GM08714 (cell line): ENCODE data around the gene SLC35B2.

ENCODE experiments used
- H3K4me3 ChIP-seq: fragments of 200-500 bp; sonication (Bioruptor generic); 2 replicates; pipeline ENCODE4 v1.5.1; 2014; ENCODE audit warnings: mild to moderate bottlenecking, low read length, inconsistent platforms
- ZNF274 ChIP-seq: IDR thresholded peaks from 2 replicates; pipeline ENCODE4 v1.6.1; 2012; ENCODE audit warnings: mild to moderate bottlenecking, low read depth, low read length

SLC35B2 gene

DNA sequence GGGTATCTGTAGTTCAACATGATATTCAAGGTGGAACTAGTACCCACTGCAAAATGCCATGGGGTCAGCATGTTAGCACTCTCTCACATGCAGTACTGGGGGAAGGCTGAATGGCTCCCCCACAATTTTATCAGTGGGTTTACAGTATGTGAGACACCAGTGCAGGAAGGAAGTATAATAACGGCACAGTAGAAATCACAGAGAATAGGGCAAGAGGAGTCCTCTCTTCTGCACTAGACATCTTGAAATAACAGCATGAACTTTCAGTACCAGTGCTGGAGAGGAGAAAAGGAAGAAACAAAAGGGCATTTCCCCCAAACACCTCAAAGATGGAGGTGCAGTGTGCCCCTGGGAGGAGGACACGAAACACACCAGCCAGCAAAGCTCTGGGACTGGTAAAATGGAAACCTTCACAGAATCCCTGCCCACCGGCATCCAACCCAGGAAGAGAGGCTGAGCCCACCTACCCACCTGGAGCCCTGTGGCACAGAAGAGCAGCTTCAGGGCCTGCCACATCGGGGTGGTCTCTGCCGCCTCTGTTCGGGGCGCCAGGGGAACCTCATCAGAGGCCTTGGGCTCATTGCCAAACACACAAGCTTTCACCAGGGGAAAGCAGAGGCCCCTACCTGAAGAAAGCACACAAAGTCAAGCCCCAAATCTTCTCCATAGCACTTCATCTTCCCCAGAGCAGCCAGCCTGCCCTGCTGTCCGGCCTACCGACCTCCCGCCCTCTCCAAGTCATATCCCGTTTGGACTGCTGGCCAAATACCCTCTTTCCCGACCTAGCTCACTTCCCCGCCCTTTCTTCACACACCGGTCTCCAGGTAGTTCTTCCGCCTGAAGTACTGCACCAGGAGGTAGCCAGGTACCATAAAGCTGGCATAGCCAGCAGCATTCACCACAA is 1.2 kb downstream of the SLC35B2 start:
- no peak for TF ChIP-seq ZNF274

DNA sequence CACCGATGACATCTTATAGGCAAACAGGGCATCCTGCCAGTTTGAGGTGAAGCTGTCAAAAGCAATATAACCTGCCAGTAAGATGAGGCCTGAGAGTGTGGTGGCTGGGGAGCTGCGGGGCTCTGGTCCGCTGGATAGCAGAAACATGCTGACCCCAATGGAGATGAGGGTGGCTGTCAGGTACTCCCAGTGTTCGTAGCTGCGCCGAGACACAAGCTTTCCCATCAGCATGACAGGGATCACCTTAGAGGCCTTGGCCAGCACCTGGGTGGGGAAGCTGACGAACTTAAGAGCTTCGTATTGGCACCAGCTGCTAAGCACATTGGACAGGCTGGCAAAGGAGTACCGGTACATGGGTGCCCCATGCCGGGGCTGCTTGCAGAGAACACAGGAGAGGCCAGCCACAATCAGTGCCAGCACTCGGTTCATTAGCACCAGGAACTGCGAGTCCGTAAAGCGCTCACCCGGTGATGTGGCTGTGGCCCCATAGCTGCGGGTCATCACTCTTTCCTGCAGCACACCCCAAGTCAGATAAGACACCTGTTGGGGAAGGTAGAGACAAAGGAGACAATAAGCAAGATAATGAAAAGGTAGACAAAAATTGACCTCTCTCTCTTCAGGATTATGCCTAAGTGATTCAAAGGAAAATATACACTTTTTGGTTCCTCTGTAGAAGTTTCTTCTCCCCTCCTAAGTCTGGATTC is 2.1 kb downstream of the SLC35B2 start:
- TF ChIP-seq ZNF274, result no peak
- H3K4me3 ChIP-seq, result no peak overlapping the region

More for the DNA sequence above, 1.2 kb downstream of the SLC35B2 start:
- peak overlapping the region; percentile 68 for H3K4me3 ChIP-seq

GRCh38 chr6:44254191-44255104 is 2.9 kb downstream of the SLC35B2 start:
- no peak overlapping the region for H3K4me3 ChIP-seq
- TF ChIP-seq ZNF274, result no peak

GRCh38 chr6:44253307-44254101 is 3.8 kb downstream of the SLC35B2 start:
- no peak overlapping the region for H3K4me3 ChIP-seq
- TF ChIP-seq ZNF274, result no peak

DNA sequence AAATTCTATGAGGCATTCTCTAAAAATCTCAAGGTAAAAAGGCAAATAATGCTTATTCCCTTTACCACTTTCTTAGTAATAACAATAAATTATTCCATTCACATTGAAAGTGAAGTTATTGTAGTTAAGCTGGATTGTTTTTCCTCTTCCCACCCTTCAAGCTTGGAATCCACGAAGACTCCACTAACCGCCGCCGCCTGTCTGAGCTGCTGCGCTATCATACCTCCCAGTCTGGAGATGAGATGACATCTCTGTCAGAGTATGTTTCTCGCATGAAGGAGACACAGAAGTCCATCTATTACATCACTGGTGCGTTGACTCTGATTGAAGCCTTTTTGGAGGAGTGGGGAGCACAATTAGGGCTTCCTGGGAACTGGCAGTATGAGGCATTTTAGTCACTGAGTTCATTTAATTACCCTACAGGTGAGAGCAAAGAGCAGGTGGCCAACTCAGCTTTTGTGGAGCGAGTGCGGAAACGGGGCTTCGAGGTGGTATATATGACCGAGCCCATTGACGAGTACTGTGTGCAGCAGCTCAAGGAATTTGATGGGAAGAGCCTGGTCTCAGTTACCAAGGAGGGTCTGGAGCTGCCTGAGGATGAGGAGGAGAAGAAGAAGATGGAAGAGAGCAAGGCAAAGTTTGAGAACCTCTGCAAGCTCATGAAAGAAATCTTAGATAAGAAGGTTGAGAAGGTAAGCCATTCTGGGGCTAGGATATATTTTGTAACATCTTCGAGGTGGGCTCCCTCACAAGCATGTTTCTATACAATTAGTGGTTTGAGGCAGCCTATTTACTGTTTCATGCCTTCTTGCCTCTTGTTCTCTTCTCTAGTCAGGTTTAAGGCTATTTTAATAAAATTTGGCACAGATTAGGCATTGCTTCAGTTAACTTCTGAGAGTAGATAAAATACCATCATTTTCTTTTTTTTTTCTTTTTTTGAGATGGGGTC is 5.5 kb downstream of the SLC35B2 start:
- no peak for TF ChIP-seq ZNF274
- H3K4me3 ChIP-seq, result no peak overlapping the region

DNA sequence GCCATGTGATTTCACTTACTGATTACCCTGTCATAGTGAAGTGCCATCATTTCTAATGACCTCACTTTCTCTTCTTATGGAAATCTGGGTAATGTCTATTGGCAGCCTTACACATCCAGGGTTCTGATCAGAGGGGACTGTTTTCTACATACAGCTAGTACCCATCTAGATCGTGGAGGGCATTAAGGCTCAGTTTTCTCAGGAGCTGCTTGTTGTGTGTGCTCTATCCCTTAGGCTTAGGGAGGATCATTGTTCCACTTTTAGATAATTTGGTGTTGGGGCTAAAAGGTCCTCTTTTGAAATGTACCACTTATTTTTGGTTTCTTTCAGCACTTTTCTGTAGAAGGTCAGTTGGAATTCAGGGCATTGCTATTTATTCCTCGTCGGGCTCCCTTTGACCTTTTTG is 6.6 kb downstream of the SLC35B2 start:
- no peak overlapping the region for H3K4me3 ChIP-seq

DNA sequence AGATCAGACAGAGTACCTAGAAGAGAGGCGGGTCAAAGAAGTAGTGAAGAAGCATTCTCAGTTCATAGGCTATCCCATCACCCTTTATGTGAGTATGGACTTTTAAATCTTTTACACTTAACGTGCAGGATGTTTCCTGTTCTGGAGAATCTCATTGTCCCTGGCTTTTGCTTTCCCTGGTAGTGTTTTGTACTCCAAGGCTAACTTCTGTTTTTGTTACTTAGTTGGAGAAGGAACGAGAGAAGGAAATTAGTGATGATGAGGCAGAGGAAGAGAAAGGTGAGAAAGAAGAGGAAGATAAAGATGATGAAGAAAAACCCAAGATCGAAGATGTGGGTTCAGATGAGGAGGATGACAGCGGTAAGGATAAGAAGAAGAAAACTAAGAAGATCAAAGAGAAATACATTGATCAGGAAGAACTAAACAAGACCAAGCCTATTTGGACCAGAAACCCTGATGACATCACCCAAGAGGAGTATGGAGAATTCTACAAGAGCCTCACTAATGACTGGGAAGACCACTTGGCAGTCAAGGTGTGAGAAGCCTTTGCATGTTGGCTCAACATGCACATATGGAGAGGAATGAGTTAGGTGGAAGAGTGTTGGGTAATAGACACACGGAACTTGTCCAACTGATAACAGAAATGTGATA is 7.1 kb downstream of the SLC35B2 start:
- no peak overlapping the region for H3K4me3 ChIP-seq

More for the DNA sequence above, 6.6 kb downstream of the SLC35B2 start:
- no peak for TF ChIP-seq ZNF274

DNA sequence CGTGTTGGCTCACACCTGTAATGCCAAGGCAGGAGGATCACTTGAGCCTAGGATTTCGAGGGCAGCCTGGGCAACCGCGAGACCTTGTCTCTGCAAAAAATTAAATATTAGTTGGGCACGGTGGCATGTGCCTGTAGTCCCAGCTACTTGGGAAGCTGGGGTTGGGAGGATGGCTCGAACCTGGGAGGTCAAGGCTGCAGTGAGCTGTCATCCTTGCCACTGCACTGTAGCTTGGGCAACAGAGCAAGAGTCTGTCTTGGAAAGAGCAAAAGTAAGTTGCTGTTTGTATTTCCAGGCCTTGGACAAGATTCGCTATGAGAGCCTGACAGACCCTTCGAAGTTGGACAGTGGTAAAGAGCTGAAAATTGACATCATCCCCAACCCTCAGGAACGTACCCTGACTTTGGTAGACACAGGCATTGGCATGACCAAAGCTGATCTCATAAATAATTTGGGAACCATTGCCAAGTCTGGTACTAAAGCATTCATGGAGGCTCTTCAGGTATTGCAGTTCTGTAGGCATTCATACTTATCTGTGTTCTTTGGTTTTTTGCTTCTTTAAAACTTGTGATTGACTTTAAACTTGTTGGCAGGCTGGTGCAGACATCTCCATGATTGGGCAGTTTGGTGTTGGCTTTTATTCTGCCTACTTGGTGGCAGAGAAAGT is 8.1 kb downstream of the SLC35B2 start:
- TF ChIP-seq ZNF274, result no peak
- H3K4me3 ChIP-seq, result peak overlapping the region; percentile 98

More for the DNA sequence above, 7.1 kb downstream of the SLC35B2 start:
- TF ChIP-seq ZNF274, result no peak

- H3K4me3 ChIP-seq, result peak overlapping the region; percentile 98
- TF ChIP-seq ZNF274, result no peak
Measured at GRCh38 chr6:44248579-44248978, 8.7 kb downstream of the SLC35B2 start.

- no peak for TF ChIP-seq ZNF274
- peak overlapping the region; percentile 98 for H3K4me3 ChIP-seq
Measured at GRCh38 chr6:44247338-44248302, 9.7 kb downstream of the SLC35B2 start.
